ENCODE measurements around the gene CRHR2.

Gene CRHR2

DNA sequence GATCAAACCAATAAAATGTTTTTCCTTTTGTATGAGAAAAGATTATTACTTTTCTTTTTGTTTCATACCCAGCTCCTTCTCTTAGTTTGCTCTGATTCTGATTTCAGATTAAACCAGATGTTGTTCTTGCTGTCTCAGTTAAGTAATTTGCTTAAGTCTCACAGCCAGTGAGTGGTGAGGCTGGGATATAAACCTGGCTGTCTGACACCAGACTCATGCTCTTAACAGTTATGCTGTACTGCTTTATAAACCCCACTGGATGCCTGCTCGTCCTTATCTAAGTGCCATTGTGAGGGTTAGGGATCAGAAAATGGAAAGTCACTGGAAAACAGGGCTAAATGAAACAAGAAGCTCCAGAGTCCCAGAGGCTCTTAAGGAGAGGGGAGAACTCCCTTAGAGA, 63.3 kb downstream of the CRHR2 start:
- DNase-seq (ENCODE audit: low read depth, low spot score), result no peak

DNA sequence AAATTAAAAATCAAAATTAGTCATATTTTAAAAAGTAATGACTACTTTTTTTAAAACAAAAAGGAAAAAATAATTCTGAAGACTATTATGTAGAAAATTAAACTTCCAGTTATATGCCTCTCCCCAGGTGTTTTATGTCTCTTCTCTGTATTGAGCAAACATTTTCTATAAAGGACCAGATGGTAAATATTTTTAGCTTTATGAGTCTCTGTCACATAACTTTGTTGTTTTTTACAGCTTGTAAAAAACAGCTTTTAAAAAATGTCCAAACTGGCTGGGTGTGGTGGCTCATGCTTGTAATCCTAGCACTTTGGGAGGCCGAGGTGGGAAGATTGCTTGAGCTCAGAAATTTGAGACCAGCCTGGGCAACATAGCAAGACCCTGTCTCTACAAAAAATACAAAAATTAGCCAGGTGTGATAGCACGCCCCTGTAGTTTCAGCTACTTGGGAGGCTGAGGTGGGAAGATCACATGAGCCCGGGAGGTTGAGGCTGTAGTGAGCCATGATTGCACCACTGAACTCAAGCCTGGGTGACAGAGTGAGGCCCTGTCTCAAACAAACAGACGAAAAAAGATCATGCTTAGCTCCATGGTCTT, 64.1 kb downstream of the CRHR2 start:
- DNase-seq (ENCODE audit: low read depth, low spot score), result no peak

DNA sequence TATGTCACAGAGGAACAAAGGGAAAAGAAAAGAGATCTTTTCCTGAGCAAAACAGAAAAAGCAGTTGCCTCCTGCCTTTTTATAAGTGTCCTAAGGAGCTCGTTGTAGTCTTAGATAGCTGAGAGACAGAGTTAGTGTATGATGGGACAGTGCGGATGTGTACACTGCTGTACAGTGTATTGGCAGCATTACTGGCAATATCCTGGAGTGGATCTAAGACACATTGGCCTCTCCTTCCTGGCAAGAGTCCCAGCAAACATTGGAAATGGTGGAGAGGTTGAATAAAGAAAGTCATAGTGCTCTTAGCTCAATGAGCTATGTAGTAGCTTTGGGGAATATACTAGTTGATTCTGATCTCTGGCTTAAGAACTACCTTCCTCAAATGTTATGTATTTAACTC, 64.9 kb downstream of the CRHR2 start:
- DNase-seq (ENCODE audit: low read depth, low spot score), result no peak

DNA sequence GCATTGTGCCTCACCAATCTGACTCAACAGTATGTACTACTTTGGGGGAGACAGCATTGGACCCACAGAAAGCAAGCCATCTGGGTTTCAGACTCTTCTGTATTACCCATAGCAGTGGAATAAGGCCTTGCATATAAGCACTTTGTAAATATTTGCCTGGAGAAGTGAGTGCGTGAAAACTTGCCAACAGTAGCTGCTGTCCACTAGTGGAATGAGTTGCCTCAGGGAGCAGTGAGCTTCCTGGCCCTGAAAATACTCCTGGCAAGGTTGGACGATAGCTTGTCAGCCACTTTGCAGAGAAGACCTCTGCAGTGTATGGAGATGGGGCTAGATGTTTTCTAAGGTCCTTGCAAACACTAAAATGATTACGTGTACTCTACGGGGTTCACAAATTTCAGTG, 65.9 kb downstream of the CRHR2 start:
- no peak for DNase-seq (ENCODE audit: low read depth, low spot score)

DNA sequence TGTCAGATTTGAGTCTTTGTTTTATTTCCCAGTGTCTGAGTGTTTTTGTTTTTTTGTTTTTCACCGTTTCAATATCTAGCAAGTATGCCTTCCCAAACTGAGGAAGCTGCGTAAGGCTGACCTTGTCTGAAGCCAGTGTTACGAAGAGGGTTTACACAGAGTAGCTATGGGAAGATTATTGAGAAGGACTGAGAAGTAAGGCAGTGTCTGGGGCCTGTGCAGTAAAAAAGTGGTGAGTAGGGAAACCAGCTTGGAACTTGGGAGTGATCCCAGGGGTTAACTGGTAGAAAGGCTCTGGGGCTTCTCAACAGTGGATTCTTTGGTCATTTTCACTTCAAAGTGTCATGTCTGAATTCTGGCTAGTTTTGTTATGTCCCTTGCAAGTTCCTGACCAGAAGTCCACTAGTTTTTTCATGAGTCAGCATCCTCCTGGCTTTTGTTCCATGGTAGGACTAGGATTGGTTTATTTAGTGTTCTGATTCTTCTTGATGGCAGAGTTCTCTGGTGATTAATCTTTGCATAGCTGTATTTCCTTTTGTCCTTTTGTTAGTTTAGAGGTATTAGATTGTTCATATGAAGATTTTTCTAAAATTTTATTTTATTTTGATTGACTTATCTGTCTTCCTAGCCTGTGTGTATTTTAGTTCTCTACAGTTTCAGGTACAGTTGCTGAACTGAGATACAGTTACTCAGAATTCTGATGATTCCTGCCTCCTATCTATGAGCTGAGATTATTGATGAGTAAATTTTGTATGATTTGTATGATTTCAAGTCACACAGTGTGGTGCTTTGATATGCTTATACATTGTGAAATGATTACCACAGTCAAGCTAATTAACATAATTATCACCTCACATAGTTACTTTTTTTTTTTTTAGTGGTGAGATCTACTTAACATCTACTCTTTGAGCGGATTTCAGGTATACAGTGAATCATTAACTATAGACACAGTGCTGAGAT, 68.6 kb downstream of the CRHR2 start:
- no peak for DNase-seq (ENCODE audit: low read depth, low spot score)

DNA sequence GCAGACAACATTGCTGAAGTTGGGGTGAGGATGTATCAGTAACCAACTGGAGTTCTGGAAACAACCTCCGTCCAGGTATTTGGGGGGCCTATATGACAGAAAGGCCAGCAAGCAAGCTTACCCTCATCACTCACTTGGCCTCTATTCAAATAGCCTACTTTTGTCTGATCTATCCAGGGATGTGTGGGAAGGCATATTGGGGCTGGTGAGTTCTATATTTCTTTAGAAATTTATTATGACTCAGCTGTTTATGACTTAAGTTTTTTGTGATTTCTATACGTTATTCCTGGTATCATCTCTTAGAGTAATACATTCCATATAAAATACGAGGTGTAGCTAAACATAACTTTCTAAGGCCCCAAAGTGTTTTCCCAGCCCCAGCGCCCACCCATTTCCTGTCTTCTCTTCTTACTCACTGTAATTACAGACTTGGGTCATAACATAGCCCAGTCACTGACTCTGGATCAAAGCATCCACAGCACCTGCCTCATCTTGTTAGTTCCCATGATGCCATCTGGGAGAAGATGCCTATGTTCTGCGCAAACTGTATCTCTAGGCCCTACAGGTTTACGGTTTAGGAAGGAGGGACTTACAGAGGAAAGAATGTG, 69.5 kb downstream of the CRHR2 start:
- DNase-seq (ENCODE audit: low read depth, low spot score), result no peak

DNA sequence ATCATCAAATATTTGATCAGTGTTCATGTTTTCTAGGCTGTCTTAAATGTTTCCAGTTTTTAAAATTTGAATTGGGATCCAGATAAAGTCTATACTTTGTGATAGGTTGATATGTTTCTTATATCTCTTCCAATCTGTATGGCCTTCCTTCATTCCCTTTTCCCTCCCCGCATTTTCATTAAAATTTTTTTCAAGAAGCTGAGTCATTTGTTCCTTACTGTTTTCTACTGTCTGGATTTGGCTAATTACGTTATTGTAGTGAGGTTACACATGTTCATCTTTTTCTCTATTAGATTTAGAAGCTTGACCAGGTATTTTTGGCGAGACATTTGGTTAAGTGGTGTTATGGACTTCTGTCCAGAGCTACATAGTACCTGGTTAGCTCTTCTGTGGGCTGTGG, 76.4 kb downstream of the CRHR2 start:
- DNase-seq (ENCODE audit: low read depth, low spot score), result no peak

DNA sequence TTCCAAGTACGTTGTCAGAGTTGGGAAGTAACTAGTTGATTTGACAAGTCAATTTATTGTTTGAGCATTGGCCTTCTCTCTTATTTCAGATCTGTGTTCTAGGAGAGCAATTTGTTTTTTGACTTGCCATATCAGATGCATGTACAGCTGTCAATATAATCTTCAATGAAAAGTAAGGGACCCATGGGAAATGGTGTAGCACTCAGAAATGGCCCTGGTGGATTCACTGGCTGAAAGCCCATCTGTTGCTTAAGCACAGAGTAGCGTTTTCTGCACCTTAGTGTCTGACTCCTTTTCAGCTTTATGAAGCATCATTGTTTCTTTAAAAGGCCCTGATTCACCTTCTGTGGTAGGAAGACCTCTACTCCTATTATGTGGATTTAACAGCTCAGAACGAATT, 77.4 kb downstream of the CRHR2 start:
- DNase-seq (ENCODE audit: low read depth, low spot score), result no peak

Data from ELF-1 (cell line).